ENCODE results near the gene PEPD.

PEPD gene

DNA sequence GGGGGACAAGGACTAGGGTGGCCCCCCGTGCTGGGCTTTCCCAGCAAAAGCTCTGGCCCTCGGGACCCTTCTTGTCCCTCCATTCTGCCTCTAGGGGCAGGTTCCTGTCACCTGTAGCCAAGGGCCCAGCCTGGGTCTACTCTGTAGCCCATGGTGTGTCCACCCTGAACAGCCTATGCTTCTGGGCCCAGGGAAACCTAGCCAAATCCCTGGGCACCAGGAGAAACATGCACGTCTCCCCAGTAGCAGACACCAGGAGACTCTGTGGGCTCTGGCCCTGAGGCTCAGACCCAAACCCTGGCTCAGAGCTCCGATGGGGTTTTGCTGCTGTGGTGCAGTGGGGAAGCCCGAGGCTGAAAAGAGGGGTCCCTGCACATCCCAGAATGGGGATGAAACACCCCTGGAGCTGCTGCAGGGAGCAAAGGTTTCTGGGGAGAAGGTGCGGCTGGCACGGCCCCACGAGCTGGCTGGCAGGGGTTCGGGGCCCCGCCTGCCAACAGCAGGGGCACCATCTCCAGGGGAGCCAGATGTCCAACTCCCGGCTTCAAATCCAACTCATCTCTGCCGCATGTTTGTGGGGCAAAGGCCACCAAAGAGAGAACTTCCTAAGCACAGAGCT lies 129.9 kb downstream of the PEPD start:
- Histone ChIP-seq H3K4me1 (ENCODE audit: insufficient read depth, low read length, poor library complexity, severe bottlenecking) (no peaks in the 10 kb centered on the region), H3K79me2 (ENCODE audit: insufficient read depth, low read length) (peaks cover 6% of the 10 kb centered on the region; the same call in 1 of the 2 replicates), H3F3A (ENCODE audit: low read depth) (no peaks in the 10 kb centered on the region), H3K9ac (ENCODE audit: low read depth, low read length, poor library complexity, severe bottlenecking) (no peak overlapping the region), H2AFZ (ENCODE audit: low read length) (no peak overlapping the region), H3K4me3 (ENCODE audit: low read length, poor library complexity, severe bottlenecking) (no peak overlapping the region), H3K27me3 (ENCODE audit: insufficient read depth, low read length, poor library complexity, severe bottlenecking) (no peaks in the 10 kb centered on the region), H4K20me1 (ENCODE audit: insufficient read depth, low read length, poor library complexity, severe bottlenecking) (no peaks in the 10 kb centered on the region), H3K36me3 (ENCODE audit: insufficient read depth, low read length) (peaks cover 6% of the 10 kb centered on the region; the same call in 1 of the 2 replicates), H3K9me2 (replicated peaks; ENCODE audit: low read depth, low read length) (no peaks in the 10 kb centered on the region), H3K9me3 (ENCODE audit: insufficient read depth, low read depth, low read length) (no peaks in the 10 kb centered on the region), H3K4me2 (ENCODE audit: low read depth, low read length, poor library complexity, severe bottlenecking) (no peak overlapping the region)
- TF ChIP-seq, protein P1, sequence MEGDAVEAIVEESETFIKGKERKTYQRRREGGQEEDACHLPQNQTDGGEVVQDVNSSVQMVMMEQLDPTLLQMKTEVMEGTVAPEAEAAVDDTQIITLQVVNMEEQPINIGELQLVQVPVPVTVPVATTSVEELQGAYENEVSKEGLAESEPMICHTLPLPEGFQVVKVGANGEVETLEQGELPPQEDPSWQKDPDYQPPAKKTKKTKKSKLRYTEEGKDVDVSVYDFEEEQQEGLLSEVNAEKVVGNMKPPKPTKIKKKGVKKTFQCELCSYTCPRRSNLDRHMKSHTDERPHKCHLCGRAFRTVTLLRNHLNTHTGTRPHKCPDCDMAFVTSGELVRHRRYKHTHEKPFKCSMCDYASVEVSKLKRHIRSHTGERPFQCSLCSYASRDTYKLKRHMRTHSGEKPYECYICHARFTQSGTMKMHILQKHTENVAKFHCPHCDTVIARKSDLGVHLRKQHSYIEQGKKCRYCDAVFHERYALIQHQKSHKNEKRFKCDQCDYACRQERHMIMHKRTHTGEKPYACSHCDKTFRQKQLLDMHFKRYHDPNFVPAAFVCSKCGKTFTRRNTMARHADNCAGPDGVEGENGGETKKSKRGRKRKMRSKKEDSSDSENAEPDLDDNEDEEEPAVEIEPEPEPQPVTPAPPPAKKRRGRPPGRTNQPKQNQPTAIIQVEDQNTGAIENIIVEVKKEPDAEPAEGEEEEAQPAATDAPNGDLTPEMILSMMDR (conservative IDR thresholded peaks at IDR 0.05; ENCODE audit: low read length): no peak
- TF ChIP-seq EZH2phosphoT487 (IDR thresholded peaks at IDR 0.05; ENCODE audit: borderline replicate concordance): no peak

DNA sequence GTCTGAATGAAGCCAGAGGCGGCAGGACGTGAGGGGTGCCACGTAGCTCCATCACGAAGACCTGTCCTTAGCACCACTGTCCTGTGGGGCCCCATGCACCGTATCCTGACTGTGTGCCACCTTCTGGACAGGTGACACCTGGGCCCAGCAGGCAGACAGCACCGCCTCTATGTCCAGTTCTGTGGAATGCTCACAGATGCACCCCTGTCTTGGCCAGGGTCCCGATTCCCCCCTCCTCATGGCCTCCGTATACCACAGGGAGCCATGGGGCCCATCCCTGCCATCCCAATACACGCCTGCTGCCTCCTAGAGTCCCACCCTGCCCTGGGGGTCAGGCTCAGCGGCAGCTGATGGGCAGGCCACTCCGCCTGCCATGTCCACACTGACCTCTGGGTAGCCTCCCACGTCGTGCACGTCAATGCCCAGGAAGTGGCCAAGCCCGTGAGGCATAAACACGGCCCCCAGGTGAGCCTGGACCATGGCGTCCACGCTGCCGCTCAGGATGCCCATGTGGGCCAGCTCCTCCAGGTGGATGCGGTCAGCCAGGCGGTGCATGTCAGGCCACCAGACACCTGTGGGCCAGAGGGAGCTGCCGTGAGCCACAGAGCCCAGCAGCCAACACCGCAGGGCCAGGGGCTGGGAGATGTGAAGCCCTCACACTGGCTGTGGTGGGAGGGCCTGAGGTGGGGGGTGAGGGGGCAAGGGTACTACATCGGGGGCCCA lies 130.5 kb downstream of the PEPD start:
- no peaks in the 10 kb centered on the region for H3K4me1 ChIP-seq (ENCODE audit: insufficient read depth, low read length, poor library complexity, severe bottlenecking)
- H4K20me1 ChIP-seq (ENCODE audit: insufficient read depth, low read length, poor library complexity, severe bottlenecking): no peaks in the 10 kb centered on the region
- no peak overlapping the region for H3K4me3 ChIP-seq (ENCODE audit: low read length, poor library complexity, severe bottlenecking)
- H3K79me2 ChIP-seq (ENCODE audit: insufficient read depth, low read length): peaks cover 12% of the 10 kb centered on the region; the same call in 1 of the 2 replicates
- H3K27me3 ChIP-seq (ENCODE audit: insufficient read depth, low read length, poor library complexity, severe bottlenecking): no peaks in the 10 kb centered on the region
- no peak for TF ChIP-seq EZH2phosphoT487 (IDR thresholded peaks at IDR 0.05; ENCODE audit: borderline replicate concordance)
- TF ChIP-seq, protein P1 (conservative IDR thresholded peaks at IDR 0.05; ENCODE audit: low read length): no peak
- H3K9ac ChIP-seq (ENCODE audit: low read depth, low read length, poor library complexity, severe bottlenecking): no peak overlapping the region
- H3K36me3 ChIP-seq (ENCODE audit: insufficient read depth, low read length): peaks cover 9% of the 10 kb centered on the region
- no peak overlapping the region for H2AFZ ChIP-seq (ENCODE audit: low read length)
- H3K4me2 ChIP-seq (ENCODE audit: low read depth, low read length, poor library complexity, severe bottlenecking): no peak overlapping the region
- H3K9me2 ChIP-seq (replicated peaks; ENCODE audit: low read depth, low read length): no peaks in the 10 kb centered on the region
- no peaks in the 10 kb centered on the region for H3K9me3 ChIP-seq (ENCODE audit: insufficient read depth, low read depth, low read length)
- no peaks in the 10 kb centered on the region for H3F3A ChIP-seq (ENCODE audit: low read depth)

DNA sequence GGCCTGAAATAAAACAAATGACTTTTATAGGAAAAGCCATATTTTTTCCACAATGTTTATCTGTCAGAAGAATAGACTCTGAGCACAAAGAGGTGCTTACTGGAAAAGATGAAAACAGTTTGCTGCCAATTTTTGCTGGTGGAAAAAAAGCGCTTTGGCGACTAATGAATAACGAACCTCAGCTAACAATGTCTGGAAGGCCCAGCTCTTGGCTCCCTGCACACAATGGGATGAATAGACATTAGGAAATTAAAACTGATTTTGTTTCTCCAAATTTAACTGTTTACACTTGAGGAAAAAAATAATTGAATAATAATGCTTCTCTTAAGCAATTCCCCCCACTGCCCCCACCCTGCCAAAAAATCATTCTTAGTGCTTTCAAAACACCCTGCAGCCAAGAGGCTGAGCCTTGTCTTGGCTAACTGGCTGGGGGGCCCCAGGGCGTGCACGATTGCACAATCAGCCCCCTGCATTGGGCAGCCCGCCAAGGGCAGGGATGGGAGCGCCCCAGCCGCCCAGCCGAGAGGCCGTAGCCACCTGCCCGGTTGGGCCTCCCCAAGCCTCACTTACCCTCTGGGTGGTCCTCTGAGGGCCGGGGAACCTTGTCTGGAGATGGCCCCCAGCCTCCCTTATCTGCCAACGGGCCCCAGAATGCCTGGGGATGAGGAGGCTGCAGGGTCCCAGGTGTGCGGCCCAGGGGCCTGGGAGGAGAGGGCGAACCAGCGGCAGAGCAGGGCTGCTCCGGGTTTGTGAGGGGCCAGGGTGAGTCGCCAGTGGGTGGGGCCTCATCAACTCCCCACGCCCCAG lies 131.3 kb downstream of the PEPD start:
- H3K4me1 ChIP-seq (ENCODE audit: insufficient read depth, low read length, poor library complexity, severe bottlenecking): no peaks in the 10 kb centered on the region

More for the DNA sequence above, 131.3 kb downstream of the PEPD start:
- Histone ChIP-seq H3K9ac (ENCODE audit: low read depth, low read length, poor library complexity, severe bottlenecking) (no peak overlapping the region), H3K36me3 (ENCODE audit: insufficient read depth, low read length) (peaks cover 9% of the 10 kb centered on the region), H4K20me1 (ENCODE audit: insufficient read depth, low read length, poor library complexity, severe bottlenecking) (no peaks in the 10 kb centered on the region), H3K9me3 (ENCODE audit: insufficient read depth, low read depth, low read length) (no peaks in the 10 kb centered on the region), H3K79me2 (ENCODE audit: insufficient read depth, low read length) (peaks cover 20% of the 10 kb centered on the region), H3K4me3 (ENCODE audit: low read length, poor library complexity, severe bottlenecking) (no peak overlapping the region), H3K9me2 (replicated peaks; ENCODE audit: low read depth, low read length) (no peaks in the 10 kb centered on the region), H3K4me2 (ENCODE audit: low read depth, low read length, poor library complexity, severe bottlenecking) (no peak overlapping the region), H3F3A (ENCODE audit: low read depth) (no peaks in the 10 kb centered on the region), H3K27me3 (ENCODE audit: insufficient read depth, low read length, poor library complexity, severe bottlenecking) (no peaks in the 10 kb centered on the region), H2AFZ (ENCODE audit: low read length) (no peak overlapping the region)
- no peak for TF ChIP-seq EZH2phosphoT487 (IDR thresholded peaks at IDR 0.05; ENCODE audit: borderline replicate concordance)
- TF ChIP-seq, protein P1 (conservative IDR thresholded peaks at IDR 0.05; ENCODE audit: low read length): no peak
